Activated CD4-positive, alpha-beta T cell treated with anti-CD3 and anti-CD28 coated beads for 36 hours (primary cell): ENCODE data around the gene DGKD. TPM values are rescaled to one million over a fixed set of nuclear protein-coding genes. Genes with fewer than 3 reads are reported as not detected.
"Not testable (repeated sequence)": the region's sequence is repeated elsewhere in the genome, so short reads cannot be mapped to it uniquely, and the experiment has no call there.

ENCODE experiments used
- ATAC-seq: fragments of 200-7000 bp; cut with Tn5 transposase; one replicate; pipeline ENCODE4 v1.10.0; 2021; ENCODE audit warnings: mild to moderate bottlenecking, moderate library complexity
- CTCF ChIA-PET: fragments of 350-600 bp; sonication (Branson Sonifier 250); formaldehyde crosslinking; loops from one replicate; lab custom pipeline; 2021; ENCODE audit warnings: antibody characterized with exemption; lab: Charles Lee
- POLR2A ChIA-PET: fragments of 350-600 bp; sonication (Branson Sonifier 250); formaldehyde crosslinking; loops from one replicate; lab custom pipeline; 2021; ENCODE audit warnings: antibody characterized with exemption, inconsistent platforms; lab: Charles Lee
- DNase-seq: peaks from one replicate; pipeline ENCODE4 v3.0.0-alpha.2; 2020
- H3K27ac Mint-ChIP-seq: one replicate; pipeline ENCODE4 v1.8.0; 2021; ENCODE audit warnings: mixed read lengths
- H3K27me3 Mint-ChIP-seq: one replicate; pipeline ENCODE4 v1.8.0; 2021; ENCODE audit warnings: mixed read lengths
- H3K36me3 Mint-ChIP-seq: one replicate; pipeline ENCODE4 v1.8.0; 2021; ENCODE audit warnings: low read depth, mixed read lengths
- H3K4me1 Mint-ChIP-seq: one replicate; pipeline ENCODE4 v1.8.0; 2021; ENCODE audit warnings: mixed read lengths
- H3K4me3 Mint-ChIP-seq: one replicate; pipeline ENCODE4 v1.8.0; 2021; ENCODE audit warnings: mild to moderate bottlenecking, moderate library complexity, mixed read lengths
- H3K9me3 Mint-ChIP-seq: one replicate; pipeline ENCODE4 v1.8.0; 2021; ENCODE audit warnings: low read depth, mixed read lengths
- intact Hi-C, 2 experiments: fragments of 100-400 bp; cut with DNase I in 1 of 2; cut with micrococcal nuclease in 1 of 2; formaldehyde crosslinking; loops; one replicate each; pipeline versions ENCODE4 v1.14.2 to v1.15.1; 2022 to 2024; cut with DNase I, micrococcal nuclease
- total RNA-seq, 2 experiments: library from RNA; stranded (reverse); gene quantifications; one replicate each; pipeline ENCODE4 v1.2.3, GENCODE V29; 2021

The DGKD gene
- total RNA-seq, 2 experiments from 2014 or later: 57.0 to 62.6 TPM

DNA sequence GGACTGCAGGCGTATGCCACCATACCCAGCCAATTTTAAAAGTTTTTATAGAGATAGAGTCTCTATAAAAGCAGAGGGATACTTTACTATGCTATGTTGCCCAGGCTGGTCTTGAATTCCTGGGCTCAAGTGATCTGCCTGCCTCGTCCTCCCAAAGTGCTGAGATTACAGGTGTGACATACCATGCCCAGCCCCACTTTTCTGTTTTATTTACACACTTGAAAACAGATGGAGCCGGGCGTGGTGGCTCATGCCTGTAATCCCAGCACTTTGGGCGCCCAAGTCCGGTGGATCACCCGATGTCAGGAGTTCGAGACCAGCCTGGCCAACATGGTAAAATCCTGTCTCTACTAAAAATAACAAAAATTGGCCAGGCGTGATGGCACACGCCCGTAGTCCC lies 20.5 kb downstream of the DGKD start:
- DNase-seq, H3K4me3 Mint-ChIP-seq, H3K27ac Mint-ChIP-seq, POLR2A ChIA-PET, H3K9me3 Mint-ChIP-seq, ATAC-seq, intact Hi-C loops, H3K27me3 Mint-ChIP-seq: not testable (repeated sequence)
- H3K4me1 Mint-ChIP-seq: peaks cover 15% of the 10 kb centered on the region
- CTCF ChIA-PET: interaction anchor here (0.9 kb wide), 1 partner anchor 30 kb away, joined by 3 read pairs; no protein-coding TSS in a partner anchor
- H3K36me3 Mint-ChIP-seq: peaks cover 19% of the 10 kb centered on the region

DNA sequence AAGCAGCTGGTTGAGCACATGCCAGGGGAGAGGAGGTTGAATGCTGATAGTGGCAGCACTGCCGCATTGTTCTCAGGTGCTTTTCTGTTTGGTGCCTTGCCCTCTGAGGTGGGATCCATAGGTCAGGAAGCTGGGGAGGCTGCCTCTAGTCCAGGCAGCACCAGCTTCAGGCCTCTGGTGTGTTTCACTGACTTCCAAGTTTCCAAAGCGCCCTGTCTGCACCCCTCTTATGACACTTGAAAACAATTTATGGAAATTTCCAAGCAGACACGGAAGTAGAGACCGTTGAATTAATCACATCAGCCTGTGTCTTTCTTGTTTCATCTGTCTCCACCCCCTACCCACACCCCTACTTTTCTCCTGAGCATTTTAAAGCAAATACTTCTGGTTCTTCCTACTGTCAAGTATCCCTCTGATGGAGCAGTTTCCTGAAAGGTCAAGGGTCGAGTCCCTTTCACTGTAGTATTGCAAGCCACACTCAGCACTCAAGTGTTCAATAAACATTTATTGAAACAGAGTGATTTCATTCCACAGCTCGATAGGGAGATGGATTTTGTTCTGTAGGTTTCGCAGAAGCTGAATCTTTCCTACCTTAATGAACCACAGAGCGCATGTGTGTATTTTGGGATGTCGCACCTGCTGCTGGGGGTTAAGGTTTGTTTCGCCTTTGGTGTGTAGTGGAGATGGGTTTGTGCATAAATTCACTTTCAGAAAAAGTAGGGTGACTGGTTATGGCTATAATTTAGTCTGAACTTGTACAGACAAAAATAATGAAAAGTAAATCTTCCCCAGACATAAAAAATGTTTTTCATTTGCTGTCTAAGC lies 21.4 kb downstream of the DGKD start:
- peaks cover 22% of the 10 kb centered on the region for H3K4me1 Mint-ChIP-seq
- H3K27me3 Mint-ChIP-seq: no peaks in the 10 kb centered on the region
- no peak for DNase-seq
- H3K27ac Mint-ChIP-seq: no peak overlapping the region
- ChIA-PET CTCF (interaction anchor here (0.9 to 1.2 kb wide), 2 partner anchors 10 to 29 kb away, joined by 3 to 5 read pairs; no protein-coding TSS in a partner anchor), POLR2A (no interaction called here)
- no peak overlapping the region for H3K4me3 Mint-ChIP-seq
- intact Hi-C loops: no loop called here
- no peaks in the 10 kb centered on the region for H3K9me3 Mint-ChIP-seq
- H3K36me3 Mint-ChIP-seq: peaks cover 19% of the 10 kb centered on the region
- ATAC-seq: no peak

DNA sequence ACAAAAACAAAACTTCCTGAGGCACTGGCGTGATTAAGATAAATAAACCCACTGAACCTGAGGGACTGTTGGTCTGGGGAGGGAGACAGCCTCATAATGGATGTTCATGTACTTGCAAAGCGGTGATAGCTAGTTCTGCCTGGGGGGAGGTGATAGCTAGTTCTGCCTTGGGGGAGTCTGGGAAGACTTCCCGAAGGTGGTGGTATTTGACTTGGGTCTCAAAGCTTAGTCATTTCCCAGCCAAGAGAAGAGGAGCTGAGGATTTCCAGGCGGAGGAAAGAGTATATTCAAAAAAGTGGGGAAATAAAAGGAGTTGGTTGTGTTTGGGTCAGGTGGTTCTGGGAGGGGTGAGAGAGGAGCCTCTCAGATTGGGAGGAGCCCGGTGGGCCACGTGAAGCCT lies 24.7 kb downstream of the DGKD start:
- intact Hi-C loops: no loop called here
- no peak for DNase-seq
- H3K27ac Mint-ChIP-seq: peak overlapping the region; percentile 26
- ChIA-PET POLR2A (no interaction called here), CTCF (interaction anchor here (0.8 to 1.5 kb wide), 4 partner anchors 10 to 108 kb away, joined by 3 to 4 read pairs (median 4); no protein-coding TSS in a partner anchor)
- H3K9me3 Mint-ChIP-seq: no peaks in the 10 kb centered on the region
- H3K4me3 Mint-ChIP-seq: no peak overlapping the region
- peaks cover 46% of the 10 kb centered on the region for H3K4me1 Mint-ChIP-seq
- H3K36me3 Mint-ChIP-seq: peaks cover 19% of the 10 kb centered on the region
- no peaks in the 10 kb centered on the region for H3K27me3 Mint-ChIP-seq
- ATAC-seq: no peak

DNA sequence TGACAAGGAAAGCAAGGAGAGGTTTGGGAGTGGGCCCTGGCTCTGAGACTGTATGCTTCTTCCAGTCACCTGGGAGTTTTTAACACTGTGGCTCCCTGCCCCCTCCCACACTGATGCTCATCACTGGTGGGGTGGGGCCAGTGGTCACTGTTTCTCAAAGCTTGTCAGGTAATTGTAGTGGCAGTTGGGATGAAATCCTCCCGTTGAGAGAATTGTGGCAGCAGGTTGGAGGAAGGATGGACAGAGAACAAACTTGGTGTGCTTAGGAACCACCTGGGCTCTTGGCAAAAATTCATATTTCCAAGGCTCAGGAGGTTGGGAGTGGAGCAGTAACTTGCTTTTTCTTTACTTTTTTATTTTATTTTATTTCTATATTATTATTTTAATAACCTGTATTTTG lies 25.1 kb downstream of the DGKD start:
- no peaks in the 10 kb centered on the region for H3K27me3 Mint-ChIP-seq
- intact Hi-C loops: no loop called here
- no peak for DNase-seq
- ChIA-PET CTCF (interaction anchor here (0.8 kb wide), 2 partner anchors 24 to 54 kb away, joined by 4 read pairs; no protein-coding TSS in a partner anchor), POLR2A (no interaction called here)
- ATAC-seq: no peak
- peaks cover 50% of the 10 kb centered on the region for H3K4me1 Mint-ChIP-seq
- no peak overlapping the region for H3K4me3 Mint-ChIP-seq
- H3K36me3 Mint-ChIP-seq: peaks cover 19% of the 10 kb centered on the region
- H3K27ac Mint-ChIP-seq: no peak overlapping the region
- H3K9me3 Mint-ChIP-seq: no peaks in the 10 kb centered on the region

DNA sequence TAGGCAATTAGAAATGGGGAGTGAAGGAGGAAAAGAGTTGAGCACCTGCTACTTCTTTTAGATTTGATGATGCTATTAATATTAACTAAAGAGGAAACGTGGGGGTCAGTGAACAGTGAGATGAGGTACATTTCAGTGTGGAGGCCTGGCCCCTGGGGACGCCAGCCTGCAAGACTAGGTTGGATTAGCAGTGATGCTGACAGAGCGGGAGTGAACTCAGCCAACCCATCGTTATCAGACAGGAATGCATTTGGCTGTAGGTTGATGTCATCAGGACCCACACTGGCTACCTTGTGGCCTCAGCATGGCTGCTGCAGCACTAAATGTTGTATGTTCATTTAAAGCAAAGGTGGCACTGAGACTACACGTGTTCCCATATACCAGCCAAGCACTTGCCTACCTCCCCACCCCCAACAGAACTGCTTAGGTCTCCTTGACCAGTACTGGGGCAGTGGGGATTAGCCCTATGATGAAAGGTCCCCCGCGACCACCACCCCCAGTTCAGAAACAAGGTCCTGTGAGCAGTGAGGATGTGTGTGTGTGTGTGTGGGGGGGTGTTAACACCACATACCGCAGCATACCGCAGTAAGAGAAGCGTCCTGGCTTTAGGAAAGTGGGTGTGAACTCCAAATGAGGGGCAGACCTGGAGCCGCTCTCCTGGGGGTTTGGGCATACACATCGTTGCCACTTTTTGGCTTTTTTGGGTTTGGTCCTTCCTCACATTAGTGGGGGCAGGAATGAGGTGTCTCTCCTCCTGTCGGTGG lies 26.0 kb downstream of the DGKD start:
- POLR2A ChIA-PET: no interaction called here
- Mint-ChIP-seq H3K27ac (no peak overlapping the region), H3K9me3 (no peaks in the 10 kb centered on the region), H3K4me1 (peaks cover 58% of the 10 kb centered on the region), H3K27me3 (no peaks in the 10 kb centered on the region), H3K36me3 (peaks cover 18% of the 10 kb centered on the region), H3K4me3 (no peak overlapping the region)
- DNase-seq (no peak), ATAC-seq (no peak)
- CTCF ChIA-PET: no interaction called here
- intact Hi-C loops: loop anchor here in 1 of 2 experiments (10.0 kb wide), 1 partner anchor 64 kb away; no protein-coding TSS in a partner anchor

DNA sequence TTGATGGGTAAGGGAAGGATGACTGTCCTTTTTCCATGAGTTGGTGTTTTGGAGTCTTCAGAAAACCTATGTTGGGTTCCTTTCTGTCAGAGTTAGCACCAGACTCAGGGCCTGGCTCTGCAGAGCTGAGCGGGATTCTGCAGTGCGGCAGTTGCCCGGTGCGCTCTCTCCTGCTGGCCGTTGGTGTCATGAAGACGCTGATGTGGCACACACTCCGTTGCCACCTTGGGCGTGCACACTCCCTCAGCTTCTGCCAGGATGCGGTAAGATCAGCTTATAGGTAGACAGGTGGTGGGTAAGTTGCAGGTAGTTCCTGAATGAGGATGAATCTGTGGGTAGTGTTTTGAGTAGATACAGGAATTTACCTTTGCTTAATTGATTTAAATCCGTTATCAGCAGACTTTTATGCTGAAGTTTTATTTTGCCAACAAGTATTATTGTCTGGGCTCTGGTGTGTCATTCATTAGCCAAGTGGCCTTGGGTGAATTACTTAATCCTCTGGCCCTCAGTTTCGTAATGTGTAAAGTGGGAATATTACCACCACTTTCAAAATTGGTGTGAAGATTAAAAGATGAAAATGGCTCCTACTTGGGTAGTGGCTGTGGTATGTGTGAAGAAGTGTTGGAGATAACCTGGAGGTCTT lies 26.8 kb downstream of the DGKD start:
- no peaks in the 10 kb centered on the region for H3K27me3 Mint-ChIP-seq
- ChIA-PET POLR2A (no interaction called here), CTCF (no interaction called here)
- peaks cover 64% of the 10 kb centered on the region for H3K4me1 Mint-ChIP-seq
- H3K4me3 Mint-ChIP-seq: no peak overlapping the region
- no peak for DNase-seq
- intact Hi-C loops: loop anchor here in 1 of 2 experiments (10.0 kb wide), 1 partner anchor 64 kb away; no protein-coding TSS in a partner anchor
- ATAC-seq: no peak
- H3K27ac Mint-ChIP-seq: peak overlapping the region; percentile 16
- peaks cover 18% of the 10 kb centered on the region for H3K36me3 Mint-ChIP-seq
- H3K9me3 Mint-ChIP-seq: no peaks in the 10 kb centered on the region

DNA sequence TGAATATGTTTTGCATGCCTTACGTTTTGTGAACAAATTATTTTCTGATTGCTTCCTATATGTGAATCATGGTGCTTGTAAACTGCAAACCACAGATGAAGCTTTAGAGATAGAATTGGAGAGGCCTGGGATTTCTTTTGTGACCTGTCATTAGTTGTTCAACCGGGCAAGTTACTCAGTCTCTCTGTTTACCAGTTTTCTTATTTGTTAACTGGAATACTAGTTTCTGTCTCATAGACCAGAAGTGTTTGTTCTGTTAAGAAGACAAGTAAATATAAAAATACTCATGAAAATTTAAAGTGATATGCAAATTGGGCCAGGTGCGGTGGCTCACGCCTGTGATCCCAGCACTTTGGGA lies 27.3 kb downstream of the DGKD start:
- no peak overlapping the region for H3K27ac Mint-ChIP-seq
- POLR2A ChIA-PET: no interaction called here
- H3K4me1 Mint-ChIP-seq: peaks cover 69% of the 10 kb centered on the region
- H3K36me3 Mint-ChIP-seq: peaks cover 16% of the 10 kb centered on the region
- intact Hi-C loops: loop anchor here in 1 of 2 experiments (10.0 kb wide), 1 partner anchor 63 kb away; no protein-coding TSS in a partner anchor
- H3K27me3 Mint-ChIP-seq: no peaks in the 10 kb centered on the region
- no peak for ATAC-seq
- no peaks in the 10 kb centered on the region for H3K9me3 Mint-ChIP-seq
- no peak overlapping the region for H3K4me3 Mint-ChIP-seq
- CTCF ChIA-PET: interaction anchor here (1.2 kb wide), 1 partner anchor 24 kb away, joined by 7 read pairs; no protein-coding TSS in a partner anchor
- DNase-seq: no peak

DNA sequence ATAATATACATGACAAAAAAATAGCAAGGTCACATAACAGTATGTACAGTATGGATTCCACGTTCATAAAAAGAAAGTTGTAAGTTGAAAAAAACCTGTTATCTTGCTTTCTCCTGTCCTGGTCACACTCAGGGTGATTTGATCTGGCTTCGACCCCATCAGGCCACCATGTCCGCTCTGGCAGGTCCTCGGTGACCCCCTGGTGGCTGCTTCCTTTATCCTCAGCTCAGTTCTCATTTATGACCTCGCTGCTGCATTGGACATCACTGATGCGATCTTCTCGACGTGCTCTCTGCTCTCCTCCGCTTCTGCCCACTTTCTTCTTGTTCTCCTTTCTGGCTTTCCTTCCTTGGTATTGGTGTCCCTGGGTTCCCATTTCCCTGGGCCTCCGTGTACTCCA lies 29.7 kb downstream of the DGKD start:
- H3K27me3 Mint-ChIP-seq: no peaks in the 10 kb centered on the region
- peaks cover 8% of the 10 kb centered on the region for H3K36me3 Mint-ChIP-seq
- peaks cover 81% of the 10 kb centered on the region for H3K4me1 Mint-ChIP-seq
- no peak overlapping the region for H3K4me3 Mint-ChIP-seq
- peak overlapping the region; percentile 88 for H3K27ac Mint-ChIP-seq
- no peak for ATAC-seq
- intact Hi-C loops: loop anchor here in 1 of 2 experiments (10.0 kb wide), 1 partner anchor 61 kb away; no protein-coding TSS in a partner anchor
- H3K9me3 Mint-ChIP-seq: no peaks in the 10 kb centered on the region
- POLR2A ChIA-PET: interaction anchor here (0.6 kb wide), 1 partner anchor 100 kb away, joined by 5 read pairs; no protein-coding TSS in a partner anchor
- CTCF ChIA-PET: interaction anchor here (1.0 to 2.3 kb wide), 4 partner anchors 11 to 59 kb away, joined by 3 to 10 read pairs (median 4); no protein-coding TSS in a partner anchor
- DNase-seq: no peak

DNA sequence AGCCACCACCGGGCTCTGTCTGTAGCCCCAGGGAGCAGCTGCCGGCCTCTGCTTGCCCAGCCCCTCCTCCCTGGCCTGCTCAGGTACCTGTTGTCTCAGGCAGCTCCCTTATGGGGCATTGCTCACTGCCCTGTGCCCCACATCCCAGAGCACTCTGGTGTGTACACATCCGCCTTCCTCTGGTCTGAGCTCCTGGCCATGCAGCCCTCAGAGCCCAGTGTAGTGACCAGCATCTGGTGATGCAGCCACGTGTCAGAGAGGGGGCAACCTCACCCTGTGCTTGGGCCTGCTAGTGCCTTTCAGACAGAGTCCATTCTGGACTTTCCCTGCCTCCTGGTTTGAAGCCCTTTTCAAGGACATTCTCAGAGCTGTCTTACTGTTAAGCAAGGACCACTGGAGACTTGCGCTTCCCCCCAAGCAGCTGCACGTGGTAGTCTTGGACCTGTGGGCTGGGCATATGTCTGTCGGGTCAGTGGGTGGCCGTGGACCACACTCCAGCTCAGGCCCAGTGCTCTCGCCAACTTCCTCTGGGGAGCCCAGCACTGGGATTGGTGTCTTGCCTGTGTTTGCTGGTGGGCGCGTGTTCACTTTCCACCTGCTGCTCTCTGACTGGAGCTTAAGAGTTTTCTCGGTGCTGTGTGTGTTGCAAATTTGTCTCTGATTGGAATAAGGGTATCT lies 30.7 kb downstream of the DGKD start:
- Mint-ChIP-seq H3K9me3 (no peaks in the 10 kb centered on the region), H3K27ac (peak overlapping the region; percentile 88), H3K36me3 (peaks cover 8% of the 10 kb centered on the region), H3K4me3 (peak overlapping the region; percentile 37), H3K27me3 (no peaks in the 10 kb centered on the region), H3K4me1 (peaks cover 75% of the 10 kb centered on the region)
- ChIA-PET POLR2A (interaction anchor here (0.6 kb wide), 3 partner anchors 23 to 99 kb away, joined by 4 to 5 read pairs (median 5); no protein-coding TSS in a partner anchor), CTCF (interaction anchor here (0.6 to 2.3 kb wide), 10 partner anchors 12 to 115 kb away, joined by 3 to 10 read pairs (median 3); no protein-coding TSS in a partner anchor)
- ATAC-seq: peak; percentile 6
- intact Hi-C loops: loop anchor here (1.0 to 10.0 kb wide), 3 partner anchors 30 to 60 kb away; partner anchors contain the start of gene DGKD (in 1 of the 2)
- peak; percentile 29 for DNase-seq

DNA sequence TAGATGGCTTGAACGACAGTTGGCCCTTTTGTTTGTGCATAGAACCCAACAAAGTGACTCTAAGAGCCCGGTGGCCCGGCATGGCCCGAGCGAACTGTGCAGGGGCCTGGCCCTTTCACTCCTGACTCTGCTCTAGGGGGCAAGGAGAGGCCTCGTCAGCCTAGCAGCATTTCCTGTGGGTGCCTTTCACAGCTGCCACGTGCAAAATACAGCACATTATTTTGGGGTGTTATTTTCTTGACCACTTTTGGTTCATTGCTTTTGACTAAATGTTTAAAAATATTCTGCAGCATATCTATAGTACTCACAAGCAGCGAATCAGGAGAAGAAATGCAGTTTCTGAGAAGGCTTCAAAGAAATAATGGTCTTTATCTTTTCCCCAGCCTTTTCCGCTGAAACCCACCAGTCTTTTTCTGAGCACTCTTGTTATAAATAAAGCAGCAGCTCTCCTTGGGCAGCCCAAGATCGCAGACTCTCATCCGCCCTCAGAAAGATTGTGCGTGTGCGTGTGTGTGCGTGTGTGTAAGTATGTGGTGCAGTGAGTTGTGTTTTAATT lies 31.3 kb downstream of the DGKD start:
- ChIA-PET POLR2A (interaction anchor here (0.6 kb wide), 2 partner anchors 23 to 30 kb away, joined by 4 to 5 read pairs; no protein-coding TSS in a partner anchor), CTCF (interaction anchor here (0.8 to 1.6 kb wide), 7 partner anchors 14 to 115 kb away, joined by 3 to 5 read pairs (median 3); no protein-coding TSS in a partner anchor)
- H3K4me1 Mint-ChIP-seq: peaks cover 69% of the 10 kb centered on the region
- intact Hi-C loops: loop anchor here (1.0 to 10.0 kb wide), 3 partner anchors 30 to 59 kb away; partner anchors contain the start of gene DGKD (in 1 of the 2)
- no peaks in the 10 kb centered on the region for H3K9me3 Mint-ChIP-seq
- ATAC-seq (peak; percentile 59), DNase-seq (peak; percentile 51)
- H3K27ac Mint-ChIP-seq: peak overlapping the region; percentile 88
- H3K36me3 Mint-ChIP-seq: peaks cover 8% of the 10 kb centered on the region
- no peaks in the 10 kb centered on the region for H3K27me3 Mint-ChIP-seq
- H3K4me3 Mint-ChIP-seq: peak overlapping the region; percentile 37
